GM18519 (cell line): ENCODE data around the gene CCNC.
A peak's percentile ranks its signal among the peaks of the same experiment; 100 is the strongest.
"Not testable (repeated sequence)": the region's sequence is repeated elsewhere in the genome, so short reads cannot be mapped to it uniquely, and the experiment has no call there.

Source experiments
- ATAC-seq: cut with Tn5 transposase; IDR thresholded peaks from one replicate; pipeline ENCODE4 v1.9.1; 2021; ENCODE audit warnings: mild to moderate bottlenecking, moderate library complexity; ENCODE audit not compliant: unreplicated experiment, low FRiP score

Gene CCNC

DNA sequence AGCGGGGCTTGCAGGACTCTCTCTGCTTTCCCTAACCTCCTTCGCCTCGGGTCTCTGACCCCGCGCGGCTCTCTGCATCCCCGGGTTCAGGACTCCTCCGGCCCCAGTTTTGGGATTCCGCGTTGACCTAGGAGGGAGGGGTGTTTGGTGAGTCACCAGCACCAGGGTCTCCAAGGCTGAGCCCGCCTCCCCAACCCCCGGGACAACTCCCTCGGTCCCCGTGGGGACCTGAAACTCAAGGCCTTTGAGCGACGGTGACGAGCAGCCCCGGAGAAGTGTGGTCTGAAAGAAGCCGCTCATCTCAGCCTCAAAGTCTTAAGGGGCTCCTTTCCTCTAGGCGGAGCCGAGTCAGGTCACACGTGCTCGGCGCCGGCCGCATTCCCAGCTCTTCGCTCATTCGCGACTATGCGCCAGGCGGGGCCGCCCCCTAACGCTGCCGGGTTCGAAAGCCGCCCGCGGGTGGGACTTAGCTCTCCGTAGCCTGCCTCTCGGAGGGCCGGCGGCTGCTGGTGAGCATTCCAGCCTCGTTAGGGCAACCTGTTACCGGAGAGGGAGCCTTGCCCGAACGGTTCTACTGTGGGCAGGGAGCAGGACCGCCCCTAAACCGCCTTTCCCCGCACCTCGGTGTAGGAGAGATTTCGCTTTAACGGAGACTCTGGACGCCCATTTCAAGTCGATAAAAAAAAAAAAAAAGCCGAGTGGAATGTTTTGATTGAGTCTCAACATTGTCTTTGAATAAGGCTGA lies 35.1 kb upstream of the CCNC start:
- no peak for ATAC-seq

- ATAC-seq, result no peak
These were observed 34.3 kb upstream of the CCNC start for GRCh38 chr6:99602520-99603420.

- ATAC-seq, result not testable (repeated sequence)
These were observed 26.2 kb upstream of the CCNC start for GRCh38 chr6:99594696-99595095.

- no peak for ATAC-seq
These were observed 24.4 kb upstream of the CCNC start for GRCh38 chr6:99592900-99593299.

GRCh38 chr6:99591673-99592364 lies 23.4 kb upstream of the CCNC start:
- no peak for ATAC-seq

GRCh38 chr6:99590728-99591672 lies 22.5 kb upstream of the CCNC start:
- ATAC-seq, result no peak

DNA sequence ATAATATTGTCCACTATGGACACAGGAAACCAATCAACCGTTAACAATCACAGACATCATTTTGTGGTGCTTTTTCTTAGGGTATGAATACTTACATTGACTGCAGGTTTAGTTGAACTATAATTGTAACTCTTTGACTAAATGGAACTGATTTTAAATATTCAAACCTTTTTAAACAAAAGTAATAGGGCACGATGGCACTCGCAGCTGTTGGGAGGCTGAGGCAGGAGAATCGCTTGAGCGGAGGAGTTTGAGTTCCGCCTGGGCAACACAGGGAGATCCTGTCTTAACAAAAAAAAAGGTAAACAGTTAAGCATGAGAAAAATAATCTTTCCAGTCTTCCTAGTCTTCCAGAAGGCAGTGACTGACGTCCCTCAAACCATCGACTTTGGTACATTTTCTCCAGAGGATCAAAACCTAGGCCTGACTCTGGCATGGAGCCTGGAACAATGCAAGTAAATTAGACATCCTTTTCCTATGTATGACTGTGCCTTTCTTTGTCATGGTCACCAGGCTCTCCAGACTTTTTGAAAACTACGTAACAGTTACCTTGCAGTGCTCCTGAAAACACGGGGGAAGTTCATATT lies 21.5 kb upstream of the CCNC start:
- ATAC-seq, result no peak

- no peak for ATAC-seq
These were observed 20.8 kb upstream of the CCNC start for GRCh38 chr6:99589290-99589672.

GRCh38 chr6:99588618-99589289 lies 20.3 kb upstream of the CCNC start:
- ATAC-seq, result peak; percentile 95

DNA sequence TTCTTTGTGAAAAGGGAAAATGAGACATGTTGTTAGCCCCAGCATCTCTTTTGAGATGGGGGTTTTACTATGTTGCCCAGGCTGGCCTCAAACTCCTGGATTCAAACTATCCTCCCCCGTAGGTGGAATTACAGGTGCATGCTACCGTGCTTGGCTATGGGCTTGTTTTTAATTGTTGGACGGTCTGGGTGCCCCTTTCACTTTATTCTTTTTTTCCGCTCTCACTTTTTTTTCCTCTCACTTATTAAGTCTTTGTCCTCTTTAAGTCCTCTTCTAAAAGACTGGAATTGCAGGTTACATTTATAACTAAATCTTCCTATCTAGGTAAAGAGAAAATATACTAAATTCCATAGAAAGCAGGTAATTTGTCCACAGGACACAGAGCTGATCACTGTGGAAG lies 19.3 kb upstream of the CCNC start:
- no peak for ATAC-seq

DNA sequence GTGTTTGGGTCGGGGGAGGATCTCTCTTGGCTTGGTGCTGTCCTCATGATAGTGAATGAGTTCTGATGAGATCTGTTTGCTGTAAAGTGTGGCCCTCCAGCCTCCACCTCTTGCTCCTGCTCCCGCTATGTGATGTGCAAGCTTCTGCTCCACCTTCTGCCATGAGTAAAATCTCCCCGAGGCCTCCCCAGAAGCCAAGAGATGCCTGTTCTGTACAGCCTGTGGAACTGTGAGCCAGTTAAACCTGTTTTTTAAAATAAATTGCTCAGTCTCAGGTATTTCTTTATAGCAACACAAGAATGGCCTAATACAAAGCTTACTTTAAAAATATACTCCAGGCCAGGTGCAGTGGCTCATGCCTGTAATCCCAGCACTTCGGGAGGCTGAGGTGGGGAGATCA lies 11.3 kb upstream of the CCNC start:
- no peak for ATAC-seq

DNA sequence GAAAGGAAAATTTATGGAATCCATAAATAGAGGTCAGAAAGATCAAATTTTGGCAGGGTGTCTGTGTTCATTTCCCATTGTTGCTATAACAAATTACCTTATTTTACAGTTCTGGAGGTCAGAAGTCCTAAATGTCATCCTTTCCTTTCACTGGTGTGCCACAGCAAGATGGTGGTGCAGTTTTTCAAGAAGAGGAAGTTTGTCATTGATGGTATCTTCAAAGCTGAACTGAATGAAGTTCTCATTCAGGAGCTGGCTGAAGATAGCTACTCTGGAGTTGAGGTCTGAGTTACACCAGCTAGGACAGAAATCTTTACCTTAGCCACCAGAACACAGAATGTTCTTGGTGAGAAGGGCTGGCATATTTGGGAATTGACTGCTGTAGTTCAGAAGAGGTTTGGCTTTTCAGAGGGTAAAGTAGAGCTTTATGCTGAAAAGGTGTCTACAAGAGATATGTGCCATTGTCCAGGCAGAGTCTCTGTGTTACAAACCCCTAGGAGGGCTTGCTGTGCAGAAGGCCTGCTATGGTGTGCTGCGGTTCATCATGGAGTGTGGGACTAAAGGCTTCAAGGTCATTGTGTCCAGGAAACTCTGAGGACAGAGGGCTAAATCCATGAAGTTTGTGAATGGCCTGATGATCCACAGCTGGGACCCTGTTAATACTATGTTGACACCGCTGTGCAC lies 7.2 kb upstream of the CCNC start:
- no peak for ATAC-seq

GRCh38 chr6:99573980-99574617 lies 5.6 kb upstream of the CCNC start:
- no peak for ATAC-seq

DNA sequence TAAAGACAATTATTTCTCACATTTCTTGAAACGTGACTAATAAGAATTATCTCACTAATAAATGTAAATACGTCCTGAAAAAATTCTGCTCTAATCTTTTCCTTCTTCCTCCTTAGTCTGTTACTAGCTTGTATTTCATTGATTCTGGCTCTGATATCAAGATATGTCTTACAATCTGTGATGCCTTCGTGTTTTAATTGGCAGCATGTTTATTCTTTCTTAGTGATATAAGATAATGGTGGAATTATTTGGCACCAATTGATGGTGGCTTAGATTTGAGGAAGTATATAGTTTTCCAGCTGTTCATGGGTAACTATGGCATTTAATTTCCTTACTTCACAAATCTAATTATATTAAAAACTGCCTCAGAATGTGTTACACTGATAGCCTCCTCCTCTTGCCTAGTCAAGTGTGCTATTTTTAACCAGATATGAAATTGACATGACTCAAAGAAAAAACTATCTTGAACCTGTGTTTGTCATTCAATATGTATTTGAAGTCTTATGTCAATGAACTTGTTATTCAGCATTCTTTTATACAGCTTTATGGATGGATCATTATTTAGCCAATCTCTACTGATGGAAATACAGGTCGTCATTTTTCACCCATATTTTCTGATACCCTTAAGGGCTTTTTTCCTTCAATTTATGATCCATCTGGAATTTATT lies 5.3 kb downstream of the CCNC start:
- no peak for ATAC-seq

GRCh38 chr6:99560668-99561067 lies 7.8 kb downstream of the CCNC start:
- ATAC-seq, result no peak

- ATAC-seq, result no peak
These were observed 9.4 kb downstream of the CCNC start for GRCh38 chr6:99559057-99559456.

DNA sequence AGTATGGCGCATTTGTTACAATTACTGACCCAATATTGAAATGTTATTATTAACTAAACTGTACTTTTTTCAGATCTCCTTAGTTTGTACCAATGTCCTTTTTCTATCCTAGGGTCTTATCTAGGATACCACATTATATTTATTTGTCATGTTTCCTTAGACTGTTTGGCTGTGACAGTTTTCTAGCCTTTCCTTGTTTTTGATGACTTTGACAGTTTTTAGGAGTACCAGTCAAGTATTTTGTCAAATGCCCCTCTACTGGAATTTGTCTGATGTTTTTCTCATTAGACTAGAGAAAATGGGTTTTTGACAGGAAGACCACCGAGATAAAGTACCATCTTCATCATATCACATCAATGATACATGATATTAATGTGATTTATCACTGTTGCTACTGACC lies 14.6 kb downstream of the CCNC start:
- no peak for ATAC-seq
